ENCODE measurements around the gene HAO2.

DNA sequence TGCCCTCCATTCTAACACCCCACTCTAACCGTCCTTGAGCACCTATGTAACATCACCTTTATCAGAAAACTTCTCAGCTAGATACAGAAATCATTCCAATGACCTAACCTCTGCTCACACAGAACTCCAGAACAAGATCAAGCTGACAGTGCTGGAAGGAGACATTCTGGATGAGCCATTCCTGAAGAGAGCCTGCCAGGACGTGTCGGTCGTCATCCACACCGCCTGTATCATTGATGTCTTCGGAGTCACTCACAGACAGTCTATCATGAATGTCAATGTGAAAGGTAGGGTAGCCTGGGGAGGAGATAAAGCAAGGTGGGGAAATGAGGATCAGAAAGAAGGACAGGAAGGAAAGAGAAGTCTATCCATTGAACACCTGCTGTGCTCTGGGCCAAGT lies 74.2 kb downstream of the HAO2 start:
- TF ChIP-seq ZNF274 (IDR thresholded peaks at IDR 0.05; ENCODE audit: low read depth, low read length) (no peak), YY1 (IDR thresholded peaks at IDR 0.05; ENCODE audit: insufficient read depth, insufficient read length) (no peak), SUZ12 (IDR thresholded peaks at IDR 0.05; ENCODE audit: extremely low read depth, insufficient read depth, insufficient read length) (no peak)
